ENCODE measurements around the gene BBS5.
"Not testable (repeated sequence)": the region's sequence is repeated elsewhere in the genome, so short reads cannot be mapped to it uniquely, and the experiment has no call there.

Gene BBS5

GRCh38 chr2:169479257-169480078, at the start of gene BBS5:
BBS5 (plus strand) TSS chr2:169479494; CDS start chr2:169479554, 60 bp downstream.
- peak; percentile 88 for DNase-seq (ENCODE audit: low read depth)

- DNase-seq (ENCODE audit: low read depth), result not testable (repeated sequence)
These were observed 47.5 kb upstream of the BBS5 start for GRCh38 chr2:169431772-169432171.

GRCh38 chr2:169434236-169434635, 45.1 kb upstream of the BBS5 start:
- not testable (repeated sequence) for DNase-seq (ENCODE audit: low read depth)

GRCh38 chr2:169438466-169439072, 40.7 kb upstream of the BBS5 start:
- no peak for DNase-seq (ENCODE audit: low read depth)

GRCh38 chr2:169439900-169440299, 39.4 kb upstream of the BBS5 start:
- DNase-seq (ENCODE audit: low read depth), result no peak

- no peak for DNase-seq (ENCODE audit: low read depth)
These were observed 32.8 kb upstream of the BBS5 start for GRCh38 chr2:169446452-169446851.

- no peak for DNase-seq (ENCODE audit: low read depth)
These were observed 31.0 kb upstream of the BBS5 start for GRCh38 chr2:169448316-169448715.

GRCh38 chr2:169448865-169449264, 30.4 kb upstream of the BBS5 start:
- DNase-seq (ENCODE audit: low read depth), result no peak

- DNase-seq (ENCODE audit: low read depth), result peak; percentile 50
These were observed 27.2 kb upstream of the BBS5 start for GRCh38 chr2:169452080-169452479.

- not testable (repeated sequence) for DNase-seq (ENCODE audit: low read depth)
These were observed 26.2 kb upstream of the BBS5 start for GRCh38 chr2:169453044-169453443.

GRCh38 chr2:169461143-169461542, 18.2 kb upstream of the BBS5 start:
- no peak for DNase-seq (ENCODE audit: low read depth)

GRCh38 chr2:169462896-169463695, 16.2 kb upstream of the BBS5 start:
- peak; percentile 85 for DNase-seq (ENCODE audit: low read depth)

GRCh38 chr2:169464466-169464865, 14.8 kb upstream of the BBS5 start:
- DNase-seq (ENCODE audit: low read depth), result no peak

GRCh38 chr2:169464882-169465281, 14.4 kb upstream of the BBS5 start:
- no peak for DNase-seq (ENCODE audit: low read depth)

- DNase-seq (ENCODE audit: low read depth), result no peak
These were observed 10.5 kb upstream of the BBS5 start for GRCh38 chr2:169468841-169469240.

- DNase-seq (ENCODE audit: low read depth), result no peak
These were observed 9.2 kb upstream of the BBS5 start for GRCh38 chr2:169469952-169470572.

GRCh38 chr2:169472249-169472648, 7.0 kb upstream of the BBS5 start:
- no peak for DNase-seq (ENCODE audit: low read depth)

- no peak for DNase-seq (ENCODE audit: low read depth)
These were observed 2.8 kb upstream of the BBS5 start for GRCh38 chr2:169476459-169476858.

GRCh38 chr2:169478339-169478738, 955 bp upstream of the BBS5 start:
- peak; percentile 70 for DNase-seq (ENCODE audit: low read depth)

- DNase-seq (ENCODE audit: low read depth), result no peak
These were observed 493 bp upstream of the BBS5 start for GRCh38 chr2:169478745-169479256.

- DNase-seq (ENCODE audit: low read depth), result no peak
These were observed 778 bp downstream of the BBS5 start for GRCh38 chr2:169480079-169480465.

- no peak for DNase-seq (ENCODE audit: low read depth)
These were observed 6.4 kb downstream of the BBS5 start for GRCh38 chr2:169485650-169486138.

Measured in fibroblast of gingiva (primary cell).